SU-DHL-6 (cell line): ENCODE data around the gene TBC1D10B.

Experiments used
- H2AFZ ChIP-seq: fragments of 200-600 bp; sonication (generic); 2 replicates; pipeline ENCODE4 v1.6.1; 2014; ENCODE audit warnings: low read depth, mild to moderate bottlenecking, moderate library complexity, mixed read lengths, antibody characterized with exemption, low read length; ENCODE audit not compliant: severe bottlenecking
- H3F3A ChIP-seq: fragments of 200-600 bp; shearing (Covaris generic); 2 replicates; pipeline ENCODE4 v1.6.0; 2016; ENCODE audit warnings: antibody characterized with exemption, mild to moderate bottlenecking; ENCODE audit not compliant: insufficient read depth
- H3K27ac ChIP-seq: fragments of 200-600 bp; sonication (generic); 2 replicates; pipeline ENCODE4 v1.5.1; 2016; ENCODE audit warnings: low read depth, mild to moderate bottlenecking, low read length, moderate library complexity, mixed read lengths
- H3K27me3 ChIP-seq: fragments of 200-600 bp; sonication (generic), shearing (Covaris generic); 2 replicates; pipeline ENCODE4 v1.6.0; 2014; ENCODE audit warnings: mild to moderate bottlenecking, low read length
- H3K36me3 ChIP-seq: fragments of 200-600 bp; sonication (generic); 2 replicates; pipeline ENCODE4 v1.6.1; 2014; ENCODE audit warnings: mild to moderate bottlenecking, low read length, mixed read lengths
- H3K4me2 ChIP-seq: fragments of 300-600, 200-600 bp; shearing (Covaris generic), sonication (generic); 2 replicates; pipeline ENCODE4 v1.6.0; 2014; ENCODE audit warnings: low read length, low read depth, mild to moderate bottlenecking; ENCODE audit not compliant: poor library complexity, severe bottlenecking
- H3K4me3 ChIP-seq: fragments of 200-600 bp; sonication (generic); 2 replicates; pipeline ENCODE4 v1.5.1; 2014; ENCODE audit warnings: antibody characterized with exemption, low read length, mild to moderate bottlenecking, mixed read lengths; ENCODE audit not compliant: insufficient read depth, poor library complexity, severe bottlenecking
- H3K79me2 ChIP-seq: fragments of 200-600 bp; sonication (generic); 2 replicates; pipeline ENCODE4 v1.6.1; 2014; ENCODE audit warnings: mild to moderate bottlenecking, low read length, moderate library complexity; ENCODE audit not compliant: insufficient read depth
- H3K9ac ChIP-seq: fragments of 200-600 bp; sonication (generic); 2 replicates; pipeline ENCODE4 v1.7.0; 2014; ENCODE audit warnings: mild to moderate bottlenecking, low read length
- H3K9me2 ChIP-seq: fragments of 200-600 bp; sonication (generic); replicated peaks from 2 replicates; pipeline ENCODE4 v1.6.1; 2014; ENCODE audit warnings: low read length; ENCODE audit not compliant: insufficient read depth
- H3K9me3 ChIP-seq: fragments of 200-600 bp; sonication (generic); 2 replicates; pipeline ENCODE4 v1.6.1; 2014; ENCODE audit warnings: low read length, mixed read lengths; ENCODE audit not compliant: insufficient read depth
- H4K20me1 ChIP-seq: fragments of 200-600 bp; sonication (generic); 2 replicates; pipeline ENCODE4 v1.6.1; 2014; ENCODE audit warnings: low read depth, mild to moderate bottlenecking, antibody characterized with exemption, low read length, moderate library complexity, mixed read lengths
- CTCF ChIP-seq: fragments of 200-600 bp; sonication (generic); IDR thresholded peaks from one replicate; pipeline ENCODE4 v1.5.1; 2017; ENCODE audit warnings: antibody characterized with exemption, mild to moderate bottlenecking, low read length, moderate library complexity; ENCODE audit not compliant: insufficient read depth, poor library complexity, severe bottlenecking
- EZH2phosphoT487 ChIP-seq: fragments of 200-600 bp; sonication (generic), shearing (Covaris generic); conservative IDR thresholded peaks from 2 replicates; pipeline ENCODE4 v1.6.1; 2018; ENCODE audit warnings: mild to moderate bottlenecking, antibody characterized with exemption, low read length, moderate library complexity, mixed read lengths

The TBC1D10B gene

GRCh38 chr16:30355144-30355953 lies 14.9 kb downstream of the TBC1D10B start, which contains the start of gene CD2BP2:
Gene CD2BP2 (minus strand): TSS chr16:30355308. CDS start chr16:30354681, 627 bp downstream.
- H4K20me1 ChIP-seq = no peaks in the 10 kb centered on the region
- peak within 1 kb of the TSS; percentile 95 for H3K9ac ChIP-seq
- peak within 1 kb of the TSS; percentile 90 for H3K4me2 ChIP-seq
- H3F3A ChIP-seq = peaks cover 37% of the 10 kb centered on the region
- H3K27me3 ChIP-seq = no peaks in the 10 kb centered on the region
- no peaks in the 10 kb centered on the region for H3K36me3 ChIP-seq
- peaks cover 21% of the 10 kb centered on the region for H3K79me2 ChIP-seq
- H2AFZ ChIP-seq = no peak within 1 kb of the TSS
- H3K4me3 ChIP-seq = peak within 1 kb of the TSS; percentile 88
- no peaks in the 10 kb centered on the region for H3K9me3 ChIP-seq
- H3K27ac ChIP-seq = peak within 1 kb of the TSS; percentile 72
- TF ChIP-seq CTCF (no peak), EZH2phosphoT487 (no peak)
- H3K9me2 ChIP-seq = no peaks in the 10 kb centered on the region

- Histone ChIP-seq H3K27me3 (no peaks in the 10 kb centered on the region), H3K9me2 (no peaks in the 10 kb centered on the region), H3K36me3 (no peaks in the 10 kb centered on the region), H3K9me3 (no peaks in the 10 kb centered on the region), H3F3A (peaks cover 45% of the 10 kb centered on the region), H3K79me2 (peaks cover 21% of the 10 kb centered on the region), H3K4me2 (peak overlapping the region; percentile 90), H3K4me3 (peak overlapping the region; percentile 88), H4K20me1 (no peaks in the 10 kb centered on the region), H2AFZ (no peak overlapping the region), H3K27ac (peak overlapping the region; percentile 72), H3K9ac (peak overlapping the region; percentile 95)
- TF ChIP-seq CTCF (no peak), EZH2phosphoT487 (no peak)
Measured at GRCh38 chr16:30354423-30355143, 15.7 kb downstream of the TBC1D10B start.

- TF ChIP-seq EZH2phosphoT487 (no peak), CTCF (no peak)
- Histone ChIP-seq H3K9ac (peak overlapping the region; percentile 95), H3K27me3 (no peaks in the 10 kb centered on the region), H3K79me2 (peaks cover 21% of the 10 kb centered on the region), H3K4me2 (peak overlapping the region; percentile 90), H4K20me1 (no peaks in the 10 kb centered on the region), H3F3A (peaks cover 53% of the 10 kb centered on the region), H3K27ac (peak overlapping the region; percentile 72; the same call in 1 of the 2 replicates), H2AFZ (no peak overlapping the region), H3K9me3 (no peaks in the 10 kb centered on the region), H3K36me3 (no peaks in the 10 kb centered on the region), H3K4me3 (peak overlapping the region; percentile 88), H3K9me2 (no peaks in the 10 kb centered on the region)
Measured at GRCh38 chr16:30353438-30354129, 16.7 kb downstream of the TBC1D10B start.
